ENCODE data around the gene ZCRB1. TPM values are rescaled to one million over a fixed set of nuclear protein-coding genes. Genes with fewer than 3 reads are reported as not detected.

The ZCRB1 gene
- total RNA-seq, 1 donor from 2014 or later: 53.2 TPM

DNA sequence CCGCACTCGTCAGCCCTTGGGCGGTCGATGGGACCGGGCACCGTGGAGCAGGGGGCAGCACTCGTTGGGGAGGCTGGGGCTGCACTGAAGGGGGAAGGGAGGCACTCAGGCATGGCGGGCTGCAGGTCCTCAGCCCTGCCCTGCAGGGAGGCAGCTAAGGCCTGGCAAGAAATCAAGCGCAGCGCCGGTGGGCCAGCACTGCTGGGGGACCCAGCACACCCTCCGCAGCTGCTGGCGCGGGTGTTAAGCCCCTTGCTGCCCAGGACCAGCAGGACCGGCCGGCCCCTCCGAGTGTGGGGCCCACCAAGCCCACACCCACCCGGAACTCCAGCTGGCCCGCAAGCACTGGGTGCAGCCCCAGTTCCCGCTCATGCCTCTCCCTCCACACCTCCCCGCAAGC lies 52.2 kb downstream of the ZCRB1 start:
- H3K4me3 Mint-ChIP-seq: no peak overlapping the region
- H3K4me1 Mint-ChIP-seq: peaks cover 7% of the 10 kb centered on the region
- TF ChIP-seq, protein P1, sequence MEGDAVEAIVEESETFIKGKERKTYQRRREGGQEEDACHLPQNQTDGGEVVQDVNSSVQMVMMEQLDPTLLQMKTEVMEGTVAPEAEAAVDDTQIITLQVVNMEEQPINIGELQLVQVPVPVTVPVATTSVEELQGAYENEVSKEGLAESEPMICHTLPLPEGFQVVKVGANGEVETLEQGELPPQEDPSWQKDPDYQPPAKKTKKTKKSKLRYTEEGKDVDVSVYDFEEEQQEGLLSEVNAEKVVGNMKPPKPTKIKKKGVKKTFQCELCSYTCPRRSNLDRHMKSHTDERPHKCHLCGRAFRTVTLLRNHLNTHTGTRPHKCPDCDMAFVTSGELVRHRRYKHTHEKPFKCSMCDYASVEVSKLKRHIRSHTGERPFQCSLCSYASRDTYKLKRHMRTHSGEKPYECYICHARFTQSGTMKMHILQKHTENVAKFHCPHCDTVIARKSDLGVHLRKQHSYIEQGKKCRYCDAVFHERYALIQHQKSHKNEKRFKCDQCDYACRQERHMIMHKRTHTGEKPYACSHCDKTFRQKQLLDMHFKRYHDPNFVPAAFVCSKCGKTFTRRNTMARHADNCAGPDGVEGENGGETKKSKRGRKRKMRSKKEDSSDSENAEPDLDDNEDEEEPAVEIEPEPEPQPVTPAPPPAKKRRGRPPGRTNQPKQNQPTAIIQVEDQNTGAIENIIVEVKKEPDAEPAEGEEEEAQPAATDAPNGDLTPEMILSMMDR (IDR thresholded peaks at IDR 0.05; ENCODE audit: unreplicated experiment): no peak
- peaks cover 11% of the 10 kb centered on the region for H3K9me3 Mint-ChIP-seq
- H3K27me3 Mint-ChIP-seq (ENCODE audit: low read depth): peaks cover 2% of the 10 kb centered on the region
- peaks cover 3% of the 10 kb centered on the region for H3K36me3 Mint-ChIP-seq
- no peak for DNase-seq (ENCODE audit: low spot score in 2 of 2, unreplicated experiment in 2 of 2)
- H3K27ac Mint-ChIP-seq: no peak overlapping the region

DNA sequence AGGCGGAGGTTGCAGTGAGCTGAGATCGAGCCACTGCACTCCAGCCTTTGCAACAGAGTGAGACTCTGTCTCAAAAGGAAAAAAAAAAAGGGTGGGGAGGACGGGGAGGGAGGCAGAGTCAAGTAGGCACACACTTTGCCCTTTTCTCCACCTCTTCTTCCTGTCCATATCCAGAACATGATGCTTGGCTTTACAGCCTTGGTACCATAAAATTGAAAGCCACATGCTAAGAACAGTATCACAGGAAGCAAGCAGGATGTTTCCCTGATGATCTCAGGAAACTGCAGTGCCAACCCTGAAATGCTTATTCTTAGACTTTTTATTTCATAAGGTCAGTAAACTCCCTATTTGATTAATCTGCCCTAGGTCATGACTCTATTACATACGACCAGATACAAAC lies 55.3 kb downstream of the ZCRB1 start:
- no peaks in the 10 kb centered on the region for H3K27me3 Mint-ChIP-seq (ENCODE audit: low read depth)
- DNase-seq (ENCODE audit: low spot score in 2 of 2, unreplicated experiment in 2 of 2): no peak
- H3K36me3 Mint-ChIP-seq: peaks cover 3% of the 10 kb centered on the region
- TF ChIP-seq, protein P1 (IDR thresholded peaks at IDR 0.05; ENCODE audit: unreplicated experiment): no peak
- H3K4me1 Mint-ChIP-seq: peaks cover 5% of the 10 kb centered on the region
- H3K27ac Mint-ChIP-seq: no peak overlapping the region
- peaks cover 11% of the 10 kb centered on the region for H3K9me3 Mint-ChIP-seq
- H3K4me3 Mint-ChIP-seq: no peak overlapping the region

DNA sequence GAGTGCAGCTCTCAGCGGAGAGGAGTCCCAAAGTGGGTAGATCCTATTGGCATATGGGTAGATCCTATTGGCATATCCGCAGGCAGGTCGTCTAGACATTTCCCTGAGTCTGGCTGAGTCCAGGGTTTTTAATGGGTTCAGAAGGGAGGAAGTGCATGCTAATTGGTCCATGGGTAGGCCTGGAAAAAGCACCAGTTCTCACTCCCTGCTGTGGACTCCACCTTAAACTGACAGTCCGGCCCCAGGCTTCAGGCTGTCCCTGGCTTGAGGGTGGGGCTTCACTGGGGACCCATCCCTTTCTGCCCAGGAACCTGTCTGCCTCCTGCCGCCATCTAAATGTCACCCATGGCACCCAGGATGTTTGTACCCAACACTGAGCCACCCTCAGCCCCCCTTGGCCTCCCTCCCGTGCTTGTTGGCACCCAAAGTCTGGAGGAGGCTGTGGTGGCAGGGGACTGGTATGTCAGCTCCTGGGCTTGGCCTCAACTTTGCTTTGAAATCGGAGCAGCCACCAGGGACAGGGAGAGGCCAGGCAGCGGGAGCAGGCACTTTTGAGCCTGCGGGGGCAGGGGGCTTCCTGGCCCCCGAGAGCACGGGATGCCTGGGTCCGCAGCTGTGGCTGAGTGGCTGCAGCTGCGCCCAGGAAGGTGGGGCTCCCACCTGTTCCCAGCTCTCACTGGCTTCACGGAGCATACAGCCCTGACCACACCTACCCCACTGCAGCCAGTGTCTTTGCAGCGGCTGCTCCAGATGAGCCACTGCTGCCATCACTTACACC lies 58.3 kb downstream of the ZCRB1 start:
- no peak for DNase-seq (ENCODE audit: low spot score in 2 of 2, unreplicated experiment in 2 of 2)
- Mint-ChIP-seq H3K27me3 (ENCODE audit: low read depth) (no peaks in the 10 kb centered on the region), H3K27ac (no peak overlapping the region), H3K36me3 (peaks cover 2% of the 10 kb centered on the region), H3K9me3 (peaks cover 2% of the 10 kb centered on the region), H3K4me3 (no peak overlapping the region), H3K4me1 (peaks cover 10% of the 10 kb centered on the region)
- TF ChIP-seq, protein P1 (IDR thresholded peaks at IDR 0.05; ENCODE audit: unreplicated experiment): no peak

DNA sequence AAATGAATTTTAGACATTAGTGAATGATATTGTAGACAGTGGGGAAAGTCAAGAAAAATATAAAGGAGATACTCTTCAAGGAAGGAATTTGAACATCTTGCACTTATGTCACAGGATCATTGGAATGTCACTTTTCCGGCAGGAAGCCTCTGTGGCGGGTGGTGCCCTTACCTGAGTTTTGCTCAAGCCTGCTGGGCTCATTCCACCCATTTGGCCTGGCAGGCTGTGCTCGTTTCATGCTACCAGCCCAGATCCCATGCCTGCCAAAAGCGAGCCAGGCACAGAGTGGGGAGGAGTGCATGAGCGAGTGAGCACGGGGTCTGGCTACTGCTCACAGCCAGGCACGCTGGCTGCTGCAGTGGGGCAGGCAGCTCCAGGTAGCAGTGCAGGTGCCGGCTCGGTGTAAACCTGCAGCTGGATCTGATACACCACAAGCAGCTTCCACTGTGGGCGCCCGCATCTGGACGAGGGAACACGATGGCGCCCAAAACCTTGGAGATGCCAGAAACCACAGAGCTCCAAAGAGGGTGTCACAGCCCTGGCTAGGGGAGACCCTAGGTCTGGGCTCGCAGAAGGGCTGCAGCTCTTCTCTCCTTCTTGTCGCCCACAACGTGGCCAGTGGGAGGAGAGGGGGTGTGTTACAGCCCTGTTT lies 59.2 kb downstream of the ZCRB1 start:
- Mint-ChIP-seq H3K36me3 (no peaks in the 10 kb centered on the region), H3K9me3 (no peaks in the 10 kb centered on the region), H3K4me3 (no peak overlapping the region), H3K27me3 (ENCODE audit: low read depth) (no peaks in the 10 kb centered on the region), H3K27ac (peak overlapping the region; percentile 22), H3K4me1 (peaks cover 19% of the 10 kb centered on the region)
- TF ChIP-seq, protein P1 (IDR thresholded peaks at IDR 0.05; ENCODE audit: unreplicated experiment): no peak
- DNase-seq (ENCODE audit: low spot score in 2 of 2, unreplicated experiment in 2 of 2): no peak

DNA sequence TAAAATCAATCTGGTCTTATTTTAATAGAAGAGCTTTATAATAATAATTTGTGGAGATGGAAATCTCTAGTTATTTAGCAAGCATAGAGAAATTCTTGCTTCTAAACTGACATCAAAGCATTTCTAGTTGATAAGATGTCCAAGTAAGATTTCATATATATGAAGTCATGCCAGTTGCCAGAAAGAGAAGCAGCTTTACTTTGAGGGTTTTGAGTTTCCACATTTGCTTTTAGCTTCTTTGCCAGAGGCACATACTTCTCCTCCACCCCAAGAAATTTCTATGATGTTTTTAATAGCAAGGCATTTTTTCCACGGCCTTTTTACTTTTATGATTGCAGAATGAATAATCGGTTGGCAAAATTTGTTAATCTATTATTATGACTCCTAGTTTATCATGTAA lies 63.6 kb downstream of the ZCRB1 start:
- no peaks in the 10 kb centered on the region for H3K27me3 Mint-ChIP-seq (ENCODE audit: low read depth)
- peak overlapping the region; percentile 87 for H3K27ac Mint-ChIP-seq
- DNase-seq (ENCODE audit: low spot score in 2 of 2, unreplicated experiment in 2 of 2): no peak

More for the DNA sequence above, 63.6 kb downstream of the ZCRB1 start:
- Mint-ChIP-seq H3K4me3 (no peak overlapping the region), H3K4me1 (peaks cover 20% of the 10 kb centered on the region), H3K36me3 (no peaks in the 10 kb centered on the region), H3K9me3 (peaks cover 5% of the 10 kb centered on the region)
- TF ChIP-seq, protein P1 (IDR thresholded peaks at IDR 0.05; ENCODE audit: unreplicated experiment): no peak

Small RNAs within 50 kb of the gene (microRNA-seq; reads per million reads assigned to microRNA genes)
- gene MIR7851: 2.3 reads per million

Other genes starting within 250 kb of the ZCRB1 start
- gene GXYLT1, start 181.2 kb downstream of the ZCRB1 start, total RNA-seq: 36.3 to 39.8 TPM (median 38.1 TPM) in 3 replicates
- 52.2 to 59.4 TPM (median 56.4 TPM) in 3 replicates for gene YAF2, start 87.8 kb downstream of the ZCRB1 start, total RNA-seq
- 74.9 to 88.3 TPM (median 79.9 TPM) in 3 replicates for gene PPHLN1, start 73 bp upstream of the ZCRB1 start, total RNA-seq